Astrocyte (in vitro differentiated cells and primary cell): Measurements from ENCODE around the gene CFD. TPM values are rescaled to one million over a fixed set of nuclear protein-coding genes. Genes with fewer than 3 reads are reported as not detected.

Experiments used
- DNase-seq: peaks from one replicate; pipeline ENCODE4 v3.0.0-alpha.2; 2010; ENCODE audit warnings: low read depth
- FAIRE-seq: peaks from 2 replicates; lab custom pipeline; 2011; peaks lifted over from hg19 to GRCh38; lab: Jason Lieb, UNC
- H2AFZ ChIP-seq: 2 replicates; pipeline ENCODE4 v1.6.0; 2012; ENCODE audit warnings: low read depth, low read length, inconsistent platforms
- H3K27ac ChIP-seq: 2 replicates; pipeline ENCODE4 v1.5.1; 2011; ENCODE audit warnings: low read depth, low read length, inconsistent platforms
- H3K27me3 ChIP-seq: 2 replicates; pipeline ENCODE4 v1.6.0; 2011; ENCODE audit warnings: low read length, inconsistent platforms; ENCODE audit not compliant: insufficient read depth
- H3K36me3 ChIP-seq: 2 replicates; pipeline ENCODE4 v1.5.1; 2011; ENCODE audit warnings: low read length, inconsistent platforms; ENCODE audit not compliant: insufficient read depth
- H3K4me1 ChIP-seq: 2 replicates; pipeline ENCODE4 v1.5.1; 2011; ENCODE audit warnings: low read length, inconsistent platforms; ENCODE audit not compliant: insufficient read depth
- H3K4me2 ChIP-seq: 2 replicates; pipeline ENCODE4 v1.6.0; 2012; ENCODE audit warnings: low read length, inconsistent platforms
- H3K4me3 ChIP-seq: 2 replicates; pipeline ENCODE4 v1.5.1; 2011; ENCODE audit warnings: low read depth, mild to moderate bottlenecking, low read length, inconsistent platforms; ENCODE audit not compliant: insufficient read depth
- H3K79me2 ChIP-seq: 2 replicates; pipeline ENCODE4 v1.6.0; 2012; ENCODE audit warnings: mild to moderate bottlenecking, low read length, inconsistent platforms; ENCODE audit not compliant: insufficient read depth
- H3K9ac ChIP-seq: 2 replicates; pipeline ENCODE4 v1.6.0; 2012; ENCODE audit warnings: mild to moderate bottlenecking, low read length, inconsistent platforms
- H3K9me3 ChIP-seq: 2 replicates; pipeline ENCODE4 v1.5.1; 2012; ENCODE audit warnings: low read depth, mild to moderate bottlenecking, low read length, inconsistent platforms; ENCODE audit not compliant: insufficient read depth
- H4K20me1 ChIP-seq: 2 replicates; pipeline ENCODE4 v1.6.0; 2012; ENCODE audit warnings: low read length, inconsistent platforms; ENCODE audit not compliant: insufficient read depth
- H3K27ac Mint-ChIP-seq: one replicate; pipeline ENCODE4 v1.8.0; 2021; ENCODE audit warnings: mild to moderate bottlenecking, mixed read lengths; ENCODE audit not compliant: unreplicated experiment
- H3K27me3 Mint-ChIP-seq: one replicate; pipeline ENCODE4 v1.8.0; 2021; ENCODE audit warnings: low read depth, mixed read lengths; ENCODE audit not compliant: unreplicated experiment
- H3K36me3 Mint-ChIP-seq: one replicate; pipeline ENCODE4 v1.8.0; 2021; ENCODE audit warnings: low read depth, mixed read lengths; ENCODE audit not compliant: unreplicated experiment
- H3K4me1 Mint-ChIP-seq: one replicate; pipeline ENCODE4 v1.8.0; 2021; ENCODE audit warnings: low read depth, mixed read lengths; ENCODE audit not compliant: unreplicated experiment
- H3K4me3 Mint-ChIP-seq: one replicate; pipeline ENCODE4 v1.8.0; 2021; ENCODE audit warnings: mild to moderate bottlenecking, moderate library complexity, mixed read lengths; ENCODE audit not compliant: unreplicated experiment
- H3K9me3 Mint-ChIP-seq: one replicate; pipeline ENCODE4 v1.8.0; 2021; ENCODE audit warnings: mild to moderate bottlenecking, mixed read lengths; ENCODE audit not compliant: unreplicated experiment
- CTCF ChIP-seq: IDR thresholded peaks from 2 replicates; pipeline ENCODE4 v1.5.1; 2011; ENCODE audit warnings: low read depth, mild to moderate bottlenecking, inconsistent platforms, low read length, moderate library complexity; ENCODE audit not compliant: insufficient read depth
- EZH2 ChIP-seq: IDR thresholded peaks from 2 replicates; pipeline ENCODE4 v1.6.1; 2012; ENCODE audit warnings: mild to moderate bottlenecking, low read length, inconsistent platforms; ENCODE audit not compliant: insufficient read depth
- total RNA-seq: library from RNA; stranded (reverse); gene quantifications from 2 replicates; pipeline ENCODE4 v1.2.1, GENCODE V29; 2021

CFD gene
- total RNA-seq, 1 donor from 2014 or later = 0.59 TPM

GRCh38 chr19:897442-898039 is 38.1 kb downstream of the CFD start:
- FAIRE-seq = no peak

GRCh38 chr19:898663-899062 is 39.2 kb downstream of the CFD start:
- Histone ChIP-seq H3K4me3 (no peak overlapping the region), H3K9me3 (no peaks in the 10 kb centered on the region), H4K20me1 (peaks cover 44% of the 10 kb centered on the region), H3K27me3 (no peaks in the 10 kb centered on the region), H3K79me2 (peaks cover 8% of the 10 kb centered on the region), H3K27ac (no peak overlapping the region), H3K4me1 (peaks cover 5% of the 10 kb centered on the region), H2AFZ (no peak overlapping the region), H3K9ac (no peak overlapping the region), H3K4me2 (no peak overlapping the region), H3K36me3 (peaks cover 3% of the 10 kb centered on the region)
- no peak for TF ChIP-seq EZH2
- TF ChIP-seq CTCF = no peak
- DNase-seq (no peak), FAIRE-seq (no peak)
- Mint-ChIP-seq H3K27ac (no peak overlapping the region), H3K4me1 (no peaks in the 10 kb centered on the region), H3K36me3 (peaks cover 6% of the 10 kb centered on the region), H3K9me3 (no peaks in the 10 kb centered on the region), H3K4me3 (no peak overlapping the region), H3K27me3 (no peaks in the 10 kb centered on the region)

More at GRCh38 chr19:897442-898039, 38.1 kb downstream of the CFD start:
- H4K20me1 ChIP-seq = peaks cover 33% of the 10 kb centered on the region
- no peaks in the 10 kb centered on the region for H3K9me3 Mint-ChIP-seq
- H3K4me3 ChIP-seq = no peak overlapping the region
- H3K4me1 ChIP-seq = no peaks in the 10 kb centered on the region
- H3K27ac ChIP-seq = no peak overlapping the region
- no peak overlapping the region for H2AFZ ChIP-seq
- no peaks in the 10 kb centered on the region for H3K27me3 ChIP-seq
- no peak for DNase-seq
- H3K4me3 Mint-ChIP-seq = no peak overlapping the region
- H3K79me2 ChIP-seq = peaks cover 5% of the 10 kb centered on the region
- H3K36me3 ChIP-seq = peaks cover under 1% of the 10 kb centered on the region
- TF ChIP-seq CTCF = no peak
- TF ChIP-seq EZH2 = no peak
- no peaks in the 10 kb centered on the region for H3K4me1 Mint-ChIP-seq
- H3K9me3 ChIP-seq = no peaks in the 10 kb centered on the region
- no peak overlapping the region for H3K4me2 ChIP-seq
- H3K27me3 Mint-ChIP-seq = no peaks in the 10 kb centered on the region
- H3K9ac ChIP-seq = no peak overlapping the region
- H3K27ac Mint-ChIP-seq = no peak overlapping the region
- H3K36me3 Mint-ChIP-seq = peaks cover 10% of the 10 kb centered on the region

GRCh38 chr19:899336-900042 is 40.0 kb downstream of the CFD start:
- Histone ChIP-seq H3K27me3 (no peaks in the 10 kb centered on the region), H3K4me1 (peaks cover 5% of the 10 kb centered on the region), H3K4me2 (no peak overlapping the region), H4K20me1 (peaks cover 51% of the 10 kb centered on the region), H2AFZ (no peak overlapping the region), H3K9ac (no peak overlapping the region), H3K27ac (no peak overlapping the region), H3K9me3 (no peaks in the 10 kb centered on the region), H3K36me3 (peaks cover 3% of the 10 kb centered on the region), H3K4me3 (no peak overlapping the region), H3K79me2 (peaks cover 14% of the 10 kb centered on the region)
- Mint-ChIP-seq H3K4me1 (no peaks in the 10 kb centered on the region), H3K27ac (no peak overlapping the region), H3K36me3 (peaks cover 6% of the 10 kb centered on the region), H3K4me3 (no peak overlapping the region), H3K27me3 (no peaks in the 10 kb centered on the region), H3K9me3 (no peaks in the 10 kb centered on the region)
- FAIRE-seq (no peak), DNase-seq (no peak)
- TF ChIP-seq CTCF (no peak), EZH2 (no peak)
